Measurements from ENCODE around the gene SIKE1.
"Not testable (repeated sequence)": the region's sequence is repeated elsewhere in the genome, so short reads cannot be mapped to it uniquely, and the experiment has no call there.

The SIKE1 gene

DNA sequence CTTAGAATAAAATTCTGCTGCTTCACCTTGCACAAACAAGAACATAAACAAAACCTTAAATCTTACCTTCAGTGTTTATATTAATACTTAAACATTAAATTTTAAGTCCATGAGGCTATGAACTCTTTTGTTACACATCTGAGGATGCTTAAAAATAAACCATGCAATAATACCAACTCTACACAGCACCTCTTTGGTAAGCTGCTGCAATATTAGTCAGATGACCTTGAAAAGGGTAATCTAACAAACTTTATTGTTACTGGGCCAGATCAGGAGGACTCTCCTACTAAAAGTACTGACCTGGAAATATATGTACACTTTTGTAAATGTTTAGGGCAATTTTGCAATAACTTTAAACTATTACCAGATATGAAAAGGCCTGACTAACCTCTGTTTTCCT, 763 bp downstream of the SIKE1 start:
- Histone ChIP-seq H3K9ac (ENCODE audit: low read length) (peak overlapping the region; percentile 96), H2AK5ac (ENCODE audit: low read length) (no peak overlapping the region), H3K18ac (ENCODE audit: low read length) (no peak overlapping the region), H3K4me3 (ENCODE audit: low read length) (peak overlapping the region; percentile 91), H3K4ac (ENCODE audit: low read depth, low read length) (no peak overlapping the region), H3K79me2 (ENCODE audit: control insufficient read depth, insufficient read depth, low read length) (peaks cover 5% of the 10 kb centered on the region), H3K36me3 (ENCODE audit: control insufficient read depth, insufficient read depth, low read length) (no peaks in the 10 kb centered on the region), H3K56ac (ENCODE audit: low read length) (peak overlapping the region; percentile 99), H3K27ac (ENCODE audit: low read depth, low read length) (no peak overlapping the region), H2BK120ac (ENCODE audit: low read depth, low read length) (no peak overlapping the region), H3K79me1 (ENCODE audit: low read length) (peaks cover 2% of the 10 kb centered on the region), H4K5ac (ENCODE audit: low read length) (no peak overlapping the region), H2BK5ac (ENCODE audit: low read length) (no peak overlapping the region), H3K4me1 (ENCODE audit: control insufficient read depth, low read depth, low read length) (no peaks in the 10 kb centered on the region), H4K8ac (ENCODE audit: low read depth, low read length) (no peak overlapping the region), H3K4me2 (ENCODE audit: low read length) (peak overlapping the region; percentile 95), H3K27me3 (ENCODE audit: insufficient read depth, low read length, poor library complexity) (no peaks in the 10 kb centered on the region), H3K23ac (ENCODE audit: low read length) (no peak overlapping the region), H2BK15ac (replicated peaks; ENCODE audit: low read depth) (no peak overlapping the region)
- DNase-seq: no peak

- H3K79me2 ChIP-seq (ENCODE audit: control insufficient read depth, insufficient read depth, low read length); H4K5ac ChIP-seq (ENCODE audit: low read length); H3K36me3 ChIP-seq (ENCODE audit: control insufficient read depth, insufficient read depth, low read length); H2BK120ac ChIP-seq (ENCODE audit: low read depth, low read length); H2BK5ac ChIP-seq (ENCODE audit: low read length); H3K4ac ChIP-seq (ENCODE audit: low read depth, low read length); H2AK5ac ChIP-seq (ENCODE audit: low read length); H3K4me2 ChIP-seq (ENCODE audit: low read length); H3K23ac ChIP-seq (ENCODE audit: low read length); DNase-seq; H3K4me1 ChIP-seq (ENCODE audit: control insufficient read depth, low read depth, low read length); H3K4me3 ChIP-seq (ENCODE audit: low read length); H3K27me3 ChIP-seq (ENCODE audit: insufficient read depth, low read length, poor library complexity); H3K79me1 ChIP-seq (ENCODE audit: low read length); H3K56ac ChIP-seq (ENCODE audit: low read length); H3K18ac ChIP-seq (ENCODE audit: low read length); H4K8ac ChIP-seq (ENCODE audit: low read depth, low read length); H3K9ac ChIP-seq (ENCODE audit: low read length); H3K27ac ChIP-seq (ENCODE audit: low read depth, low read length); H2BK15ac ChIP-seq (replicated peaks; ENCODE audit: low read depth): not testable (repeated sequence)
- WGBS (ENCODE audit: extremely low coverage, insufficient coverage, low lambda C conversion rate): no CpG with 5 or more reads among the region's 4 CpGs
Observed at GRCh38 chr1:114776726-114777125, 3.8 kb downstream of the SIKE1 start.

GRCh38 chr1:114771992-114772391, 8.5 kb downstream of the SIKE1 start:
- no peak overlapping the region for H2BK5ac ChIP-seq (ENCODE audit: low read length)

GRCh38 chr1:114770989-114771388, 9.5 kb downstream of the SIKE1 start:
- Histone ChIP-seq H3K27me3 (ENCODE audit: insufficient read depth, low read length, poor library complexity) (no peaks in the 10 kb centered on the region), H3K79me2 (ENCODE audit: control insufficient read depth, insufficient read depth, low read length) (no peaks in the 10 kb centered on the region), H3K27ac (ENCODE audit: low read depth, low read length) (no peak overlapping the region), H3K18ac (ENCODE audit: low read length) (no peak overlapping the region), H3K36me3 (ENCODE audit: control insufficient read depth, insufficient read depth, low read length) (no peaks in the 10 kb centered on the region), H3K4me1 (ENCODE audit: control insufficient read depth, low read depth, low read length) (no peaks in the 10 kb centered on the region), H2BK5ac (ENCODE audit: low read length) (no peak overlapping the region), H3K4me3 (ENCODE audit: low read length) (no peak overlapping the region), H2BK15ac (replicated peaks; ENCODE audit: low read depth) (no peak overlapping the region), H4K5ac (ENCODE audit: low read length) (no peak overlapping the region), H2BK120ac (ENCODE audit: low read depth, low read length) (no peak overlapping the region), H3K23ac (ENCODE audit: low read length) (no peak overlapping the region), H3K9ac (ENCODE audit: low read length) (no peak overlapping the region), H4K8ac (ENCODE audit: low read depth, low read length) (no peak overlapping the region), H2AK5ac (ENCODE audit: low read length) (no peak overlapping the region), H3K4ac (ENCODE audit: low read depth, low read length) (no peak overlapping the region), H3K79me1 (ENCODE audit: low read length) (no peaks in the 10 kb centered on the region), H3K56ac (ENCODE audit: low read length) (no peak overlapping the region), H3K4me2 (ENCODE audit: low read length) (no peak overlapping the region)
- no CpG with 5 or more reads among the region's 1 CpG for WGBS (ENCODE audit: extremely low coverage, insufficient coverage, low lambda C conversion rate)
- no peak for DNase-seq

More at GRCh38 chr1:114771992-114772391, 8.5 kb downstream of the SIKE1 start:
- no peak for DNase-seq
- H4K5ac ChIP-seq (ENCODE audit: low read length): no peak overlapping the region
- no peak overlapping the region for H2BK15ac ChIP-seq (replicated peaks; ENCODE audit: low read depth)
- no peak overlapping the region for H3K18ac ChIP-seq (ENCODE audit: low read length)
- no peak overlapping the region for H3K4me2 ChIP-seq (ENCODE audit: low read length)
- no peaks in the 10 kb centered on the region for H3K36me3 ChIP-seq (ENCODE audit: control insufficient read depth, insufficient read depth, low read length)
- H3K23ac ChIP-seq (ENCODE audit: low read length): no peak overlapping the region
- H3K4me1 ChIP-seq (ENCODE audit: control insufficient read depth, low read depth, low read length): no peaks in the 10 kb centered on the region
- no peaks in the 10 kb centered on the region for H3K79me2 ChIP-seq (ENCODE audit: control insufficient read depth, insufficient read depth, low read length)
- no peak overlapping the region for H3K56ac ChIP-seq (ENCODE audit: low read length)
- H3K27ac ChIP-seq (ENCODE audit: low read depth, low read length): no peak overlapping the region
- no peak overlapping the region for H3K4me3 ChIP-seq (ENCODE audit: low read length)
- H3K9ac ChIP-seq (ENCODE audit: low read length): no peak overlapping the region
- H2AK5ac ChIP-seq (ENCODE audit: low read length): no peak overlapping the region
- H2BK120ac ChIP-seq (ENCODE audit: low read depth, low read length): no peak overlapping the region
- H3K4ac ChIP-seq (ENCODE audit: low read depth, low read length): no peak overlapping the region
- H3K79me1 ChIP-seq (ENCODE audit: low read length): no peaks in the 10 kb centered on the region
- H3K27me3 ChIP-seq (ENCODE audit: insufficient read depth, low read length, poor library complexity): no peaks in the 10 kb centered on the region
- no CpG with 5 or more reads among the region's 1 CpG for WGBS (ENCODE audit: extremely low coverage, insufficient coverage, low lambda C conversion rate)
- no peak overlapping the region for H4K8ac ChIP-seq (ENCODE audit: low read depth, low read length)

GRCh38 chr1:114764689-114765088, 15.8 kb downstream of the SIKE1 start:
- Histone ChIP-seq H3K79me1 (ENCODE audit: low read length) (no peaks in the 10 kb centered on the region), H3K27ac (ENCODE audit: low read depth, low read length) (no peak overlapping the region), H4K5ac (ENCODE audit: low read length) (no peak overlapping the region), H3K18ac (ENCODE audit: low read length) (no peak overlapping the region), H3K4me2 (ENCODE audit: low read length) (no peak overlapping the region), H3K4me3 (ENCODE audit: low read length) (no peak overlapping the region), H3K23ac (ENCODE audit: low read length) (no peak overlapping the region), H2BK120ac (ENCODE audit: low read depth, low read length) (no peak overlapping the region), H2BK15ac (replicated peaks; ENCODE audit: low read depth) (no peak overlapping the region), H3K4ac (ENCODE audit: low read depth, low read length) (no peak overlapping the region), H2BK5ac (ENCODE audit: low read length) (no peak overlapping the region), H3K36me3 (ENCODE audit: control insufficient read depth, insufficient read depth, low read length) (no peaks in the 10 kb centered on the region), H3K9ac (ENCODE audit: low read length) (no peak overlapping the region), H2AK5ac (ENCODE audit: low read length) (no peak overlapping the region), H4K8ac (ENCODE audit: low read depth, low read length) (no peak overlapping the region), H3K27me3 (ENCODE audit: insufficient read depth, low read length, poor library complexity) (no peaks in the 10 kb centered on the region), H3K4me1 (ENCODE audit: control insufficient read depth, low read depth, low read length) (no peaks in the 10 kb centered on the region), H3K56ac (ENCODE audit: low read length) (no peak overlapping the region), H3K79me2 (ENCODE audit: control insufficient read depth, insufficient read depth, low read length) (no peaks in the 10 kb centered on the region)
- DNase-seq: no peak
- no CpG with 5 or more reads among the region's 4 CpGs for WGBS (ENCODE audit: extremely low coverage, insufficient coverage, low lambda C conversion rate)

DNA sequence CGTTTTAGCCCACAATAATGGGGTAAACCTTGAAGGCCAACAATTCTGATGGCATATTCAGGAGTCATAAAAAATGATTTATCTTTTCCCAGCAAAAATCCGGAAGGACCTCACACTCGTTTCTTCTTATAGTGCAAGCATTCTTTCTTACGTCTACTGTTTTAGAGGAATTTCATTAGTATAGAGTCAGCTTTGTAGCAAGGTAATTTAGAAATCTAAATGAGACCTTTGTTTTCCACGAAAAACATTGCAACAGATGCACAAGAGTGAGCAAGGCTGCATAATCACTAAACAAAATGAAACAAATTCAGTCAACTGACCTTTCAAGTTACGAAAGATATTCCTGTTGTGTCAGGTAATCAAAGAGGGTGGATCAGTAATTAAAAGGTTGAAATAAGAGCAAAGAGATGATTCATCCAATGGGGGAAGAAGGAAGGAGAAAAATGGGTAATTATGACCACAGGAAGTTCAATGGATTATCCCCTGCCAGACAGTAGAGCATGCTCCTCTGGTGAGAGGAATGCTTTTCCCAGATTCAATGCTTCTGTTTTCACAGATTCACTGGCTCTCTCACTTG, 22.1 kb downstream of the SIKE1 start:
- peak; percentile 16 for DNase-seq
- Histone ChIP-seq H2BK120ac (ENCODE audit: low read depth, low read length) (no peak overlapping the region), H3K23ac (ENCODE audit: low read length) (no peak overlapping the region), H2BK15ac (replicated peaks; ENCODE audit: low read depth) (no peak overlapping the region), H3K79me1 (ENCODE audit: low read length) (peaks cover 3% of the 10 kb centered on the region), H3K18ac (ENCODE audit: low read length) (no peak overlapping the region), H4K5ac (ENCODE audit: low read length) (no peak overlapping the region), H3K9ac (ENCODE audit: low read length) (peak overlapping the region; percentile 2), H3K56ac (ENCODE audit: low read length) (no peak overlapping the region), H3K4ac (ENCODE audit: low read depth, low read length) (no peak overlapping the region), H4K8ac (ENCODE audit: low read depth, low read length) (no peak overlapping the region), H3K27me3 (ENCODE audit: insufficient read depth, low read length, poor library complexity) (no peaks in the 10 kb centered on the region), H3K4me2 (ENCODE audit: low read length) (no peak overlapping the region), H3K27ac (ENCODE audit: low read depth, low read length) (no peak overlapping the region), H3K36me3 (ENCODE audit: control insufficient read depth, insufficient read depth, low read length) (no peaks in the 10 kb centered on the region), H2BK5ac (ENCODE audit: low read length) (no peak overlapping the region), H2AK5ac (ENCODE audit: low read length) (no peak overlapping the region), H3K4me3 (ENCODE audit: low read length) (no peak overlapping the region), H3K79me2 (ENCODE audit: control insufficient read depth, insufficient read depth, low read length) (peaks cover 40% of the 10 kb centered on the region), H3K4me1 (ENCODE audit: control insufficient read depth, low read depth, low read length) (peaks cover 5% of the 10 kb centered on the region)
- WGBS (ENCODE audit: extremely low coverage, insufficient coverage, low lambda C conversion rate): no CpG with 5 or more reads among the region's 6 CpGs
